Measurements from ENCODE around the gene MXD1. TPM values are rescaled to one million over a fixed set of nuclear protein-coding genes. Genes with fewer than 3 reads are reported as not detected.
"Not testable (repeated sequence)": the region's sequence is repeated elsewhere in the genome, so short reads cannot be mapped to it uniquely, and the experiment has no call there.

Gene MXD1, protein sequence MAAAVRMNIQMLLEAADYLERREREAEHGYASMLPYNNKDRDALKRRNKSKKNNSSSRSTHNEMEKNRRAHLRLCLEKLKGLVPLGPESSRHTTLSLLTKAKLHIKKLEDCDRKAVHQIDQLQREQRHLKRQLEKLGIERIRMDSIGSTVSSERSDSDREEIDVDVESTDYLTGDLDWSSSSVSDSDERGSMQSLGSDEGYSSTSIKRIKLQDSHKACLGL
- total RNA-seq: 10 to 100 TPM in 2 of 3 donors, 1 to 10 TPM in 1; 5.8 to 17.3 (median 10.2) TPM

DNA sequence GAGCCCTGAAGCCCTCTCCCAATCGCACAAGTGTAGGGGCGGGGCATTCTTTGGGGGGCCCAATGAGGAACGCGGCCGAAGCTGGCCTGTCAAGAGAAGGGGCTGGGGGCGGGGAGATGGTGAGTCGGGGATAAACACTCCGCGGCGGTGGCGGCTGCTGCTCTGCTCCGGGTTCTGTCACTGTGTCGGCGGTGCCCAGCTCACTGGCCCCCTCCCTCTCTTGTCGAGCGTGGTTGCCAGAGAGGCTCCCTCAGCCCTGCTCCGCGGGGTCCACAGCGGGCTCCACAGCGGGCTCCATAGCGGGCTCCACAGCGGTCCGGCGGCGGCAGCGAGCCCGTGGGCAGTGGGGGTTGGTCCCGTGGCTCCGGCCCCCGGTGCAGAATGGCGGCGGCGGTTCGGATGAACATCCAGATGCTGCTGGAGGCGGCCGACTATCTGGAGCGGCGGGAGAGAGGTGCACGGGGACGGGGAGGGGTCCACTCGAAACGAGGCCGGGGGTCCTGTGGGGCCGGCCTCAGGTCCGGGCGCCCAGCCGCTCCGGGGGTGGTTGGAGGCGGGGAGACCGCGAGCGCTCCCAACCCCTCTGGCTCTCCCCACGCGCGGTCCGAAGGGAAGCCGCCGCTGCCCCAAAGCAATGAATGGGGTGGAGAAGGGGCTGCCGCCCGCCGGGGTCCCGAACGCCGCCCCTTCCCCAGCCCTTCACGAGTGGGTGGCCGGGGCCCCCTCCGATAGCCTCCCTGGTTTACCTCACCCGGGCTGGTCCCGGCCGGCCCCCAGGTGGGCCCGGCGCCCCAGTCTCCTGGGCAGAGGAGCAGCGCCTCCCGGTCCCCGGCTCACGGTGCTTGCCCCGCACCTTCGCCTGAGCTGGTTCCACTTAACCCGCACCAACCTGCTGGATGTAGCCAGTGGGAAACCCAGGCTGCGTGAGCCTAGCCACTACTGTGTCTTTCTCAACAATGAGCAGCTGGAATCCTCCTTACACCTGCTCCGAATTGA, at the start of gene MXD1:
Gene MXD1, plus strand, starts transcription at position 160 of the 996 bp plus-strand sequence. Its CDS starts 222 bp downstream, at position 382.
- no peaks in the 10 kb centered on the region for H3K36me3 ChIP-seq
- H3K4me1 ChIP-seq: no peaks in the 10 kb centered on the region
- peak within 1 kb of the TSS; percentile 97 for H3K27ac ChIP-seq
- intact Hi-C loops (cut with DNase I; ENCODE audit: low total_unique reads): loop anchor here (1.0 to 5.0 kb wide), 2 partner anchors 227 to 617 kb away; no protein-coding TSS in a partner anchor
- no peaks in the 10 kb centered on the region for H3K9me3 ChIP-seq
- H3K27me3 ChIP-seq: no peaks in the 10 kb centered on the region
- TF ChIP-seq POLR2AphosphoS5 (IDR thresholded peaks at IDR 0.05): peak in 2 of 3 donors; percentile 48 to 80
- TF ChIP-seq, protein P1, sequence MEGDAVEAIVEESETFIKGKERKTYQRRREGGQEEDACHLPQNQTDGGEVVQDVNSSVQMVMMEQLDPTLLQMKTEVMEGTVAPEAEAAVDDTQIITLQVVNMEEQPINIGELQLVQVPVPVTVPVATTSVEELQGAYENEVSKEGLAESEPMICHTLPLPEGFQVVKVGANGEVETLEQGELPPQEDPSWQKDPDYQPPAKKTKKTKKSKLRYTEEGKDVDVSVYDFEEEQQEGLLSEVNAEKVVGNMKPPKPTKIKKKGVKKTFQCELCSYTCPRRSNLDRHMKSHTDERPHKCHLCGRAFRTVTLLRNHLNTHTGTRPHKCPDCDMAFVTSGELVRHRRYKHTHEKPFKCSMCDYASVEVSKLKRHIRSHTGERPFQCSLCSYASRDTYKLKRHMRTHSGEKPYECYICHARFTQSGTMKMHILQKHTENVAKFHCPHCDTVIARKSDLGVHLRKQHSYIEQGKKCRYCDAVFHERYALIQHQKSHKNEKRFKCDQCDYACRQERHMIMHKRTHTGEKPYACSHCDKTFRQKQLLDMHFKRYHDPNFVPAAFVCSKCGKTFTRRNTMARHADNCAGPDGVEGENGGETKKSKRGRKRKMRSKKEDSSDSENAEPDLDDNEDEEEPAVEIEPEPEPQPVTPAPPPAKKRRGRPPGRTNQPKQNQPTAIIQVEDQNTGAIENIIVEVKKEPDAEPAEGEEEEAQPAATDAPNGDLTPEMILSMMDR (IDR thresholded peaks at IDR 0.05): no peak
- peak; percentile 81 for TF ChIP-seq POLR2A (IDR thresholded peaks at IDR 0.05)
- peak within 1 kb of the TSS; percentile 86 to 91 (median 87) for H3K4me3 ChIP-seq
- DNase-seq (ENCODE audit: low spot score in 2 of 2): peak in 1 of 2 donors; percentile 34

DNA sequence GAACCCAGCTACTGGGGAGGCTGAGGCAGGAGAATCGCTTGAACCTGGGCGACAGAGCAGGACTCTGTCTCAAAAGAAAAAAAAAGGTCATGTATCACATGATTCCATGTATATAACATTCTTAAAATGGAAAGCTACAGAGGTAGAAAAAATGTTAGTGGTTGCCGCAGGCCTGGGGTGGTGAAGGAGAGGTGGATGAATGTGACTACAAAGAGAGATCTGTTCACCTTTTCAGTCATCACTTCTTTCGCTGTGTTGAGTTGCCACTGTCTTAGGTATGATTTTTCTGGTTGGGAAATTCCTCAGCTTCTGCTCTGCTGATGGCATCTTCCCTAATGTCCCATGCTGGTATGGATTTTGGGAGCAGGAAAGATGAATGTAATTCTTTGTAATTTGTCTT, 26.5 kb upstream of the MXD1 start:
- intact Hi-C loops (cut with DNase I; ENCODE audit: low total_unique reads): no loop called here
- Histone ChIP-seq H3K4me3 (no peak overlapping the region), H3K9me3 (no peaks in the 10 kb centered on the region), H3K27ac (no peak overlapping the region), H3K4me1 (no peaks in the 10 kb centered on the region), H3K36me3 (no peaks in the 10 kb centered on the region), H3K27me3 (no peaks in the 10 kb centered on the region)
- no peak for DNase-seq (ENCODE audit: low spot score in 2 of 2)
- TF ChIP-seq POLR2A (IDR thresholded peaks at IDR 0.05): no peak
- no peak for TF ChIP-seq POLR2AphosphoS5 (IDR thresholded peaks at IDR 0.05)
- TF ChIP-seq, protein P1 (IDR thresholded peaks at IDR 0.05): no peak

DNA sequence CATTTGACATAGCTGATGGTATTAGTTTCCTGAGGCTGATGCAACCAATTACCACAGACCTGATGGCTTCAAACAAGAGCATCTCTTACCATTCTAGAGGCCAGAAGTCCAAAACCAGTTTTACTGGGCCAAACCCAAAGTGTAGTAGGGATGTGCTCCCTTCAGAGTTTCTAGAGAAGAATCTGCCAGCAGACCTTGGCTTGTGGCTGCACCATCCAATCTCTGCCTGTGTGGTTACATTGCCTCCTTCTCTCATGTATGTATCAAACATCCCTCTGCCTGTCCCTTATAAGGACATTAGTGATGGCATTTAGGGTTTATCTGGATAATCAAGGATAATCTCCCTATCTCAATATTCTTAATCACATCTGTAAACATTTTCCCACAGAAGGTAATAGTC, 25.6 kb upstream of the MXD1 start:
- Histone ChIP-seq H3K4me3 (no peak overlapping the region), H3K4me1 (no peaks in the 10 kb centered on the region), H3K27me3 (no peaks in the 10 kb centered on the region), H3K9me3 (no peaks in the 10 kb centered on the region), H3K27ac (no peak overlapping the region), H3K36me3 (no peaks in the 10 kb centered on the region)
- DNase-seq (ENCODE audit: low spot score in 2 of 2): no peak
- intact Hi-C loops (cut with DNase I; ENCODE audit: low total_unique reads): no loop called here
- TF ChIP-seq POLR2A (IDR thresholded peaks at IDR 0.05) (no peak), POLR2AphosphoS5 (IDR thresholded peaks at IDR 0.05) (no peak)
- TF ChIP-seq, protein P1 (IDR thresholded peaks at IDR 0.05): no peak

DNA sequence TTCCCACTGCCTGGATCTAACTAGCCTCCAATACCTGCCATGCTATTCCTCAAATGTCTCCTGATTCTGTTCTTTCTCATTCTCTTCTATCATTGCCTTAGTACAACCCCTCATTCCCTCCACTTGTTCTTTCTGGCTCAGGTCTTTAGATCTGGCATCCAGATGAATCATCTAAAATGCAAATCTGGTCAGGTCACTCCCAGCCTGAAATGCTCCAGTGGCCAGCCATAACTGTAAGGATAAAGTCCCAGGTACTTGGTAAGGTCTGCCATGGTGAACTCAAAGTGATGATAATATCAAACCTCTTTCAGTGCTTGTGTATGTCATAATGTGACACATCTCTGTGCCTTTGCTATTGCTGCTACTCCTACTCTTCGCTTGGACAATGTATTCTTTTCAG, 24.0 kb upstream of the MXD1 start:
- intact Hi-C loops (cut with DNase I; ENCODE audit: low total_unique reads): no loop called here
- Histone ChIP-seq H3K4me1 (peaks cover 0 to 6% of the 10 kb centered on the region in 2 donors), H3K4me3 (no peak overlapping the region), H3K27ac (no peak overlapping the region), H3K9me3 (no peaks in the 10 kb centered on the region), H3K36me3 (no peaks in the 10 kb centered on the region), H3K27me3 (no peaks in the 10 kb centered on the region)
- no peak for DNase-seq (ENCODE audit: low spot score in 2 of 2)
- TF ChIP-seq POLR2AphosphoS5 (IDR thresholded peaks at IDR 0.05) (no peak), POLR2A (IDR thresholded peaks at IDR 0.05) (no peak)
- TF ChIP-seq, protein P1 (IDR thresholded peaks at IDR 0.05): no peak

GRCh38 chr2:69892838-69893424, 22.0 kb upstream of the MXD1 start:
- H3K27me3 ChIP-seq; H3K9me3 ChIP-seq; DNase-seq (ENCODE audit: low spot score in 2 of 2); intact Hi-C loops (cut with DNase I; ENCODE audit: low total_unique reads); H3K27ac ChIP-seq; H3K4me1 ChIP-seq; H3K36me3 ChIP-seq: not testable (repeated sequence)
- peak overlapping the region in 2 of 3 donors; percentile 71 for H3K4me3 ChIP-seq

Data from breast epithelium (tissue), 4 donors.